Measurements from ENCODE around the gene MYMK.

MYMK gene

GRCh38 chr9:133485531-133486260, 39.1 kb downstream of the MYMK start:
- DNase-seq (ENCODE audit: low spot score), result no peak

- no peak for DNase-seq (ENCODE audit: low spot score)
These were observed 39.9 kb downstream of the MYMK start for GRCh38 chr9:133484671-133485437.

GRCh38 chr9:133483611-133484010, 41.1 kb downstream of the MYMK start:
- DNase-seq (ENCODE audit: low spot score), result no peak

- peak; percentile 78 for DNase-seq (ENCODE audit: low spot score)
These were observed 45.7 kb downstream of the MYMK start, which contains the start of gene SLC2A6 for GRCh38 chr9:133478851-133479711. Gene SLC2A6 (minus strand): TSS chr9:133479099. CDS start chr9:133479059, 40 bp downstream.

- DNase-seq (ENCODE audit: low spot score), result no peak
These were observed 46.5 kb downstream of the MYMK start for GRCh38 chr9:133477992-133478850.

GRCh38 chr9:133477461-133477860, 47.3 kb downstream of the MYMK start:
- no peak for DNase-seq (ENCODE audit: low spot score)

GRCh38 chr9:133476941-133477340, 47.8 kb downstream of the MYMK start:
- DNase-seq (ENCODE audit: low spot score), result no peak

- DNase-seq (ENCODE audit: low spot score), result no peak
These were observed 48.5 kb downstream of the MYMK start for GRCh38 chr9:133476036-133476931.

- DNase-seq (ENCODE audit: low spot score), result no peak
These were observed 49.3 kb downstream of the MYMK start for GRCh38 chr9:133475292-133476012.

- DNase-seq (ENCODE audit: low spot score), result no peak
These were observed 49.9 kb downstream of the MYMK start for GRCh38 chr9:133474853-133475252.

GRCh38 chr9:133474215-133474614, 50.5 kb downstream of the MYMK start:
- DNase-seq (ENCODE audit: low spot score), result no peak

- no peak for DNase-seq (ENCODE audit: low spot score)
These were observed 51.0 kb downstream of the MYMK start for GRCh38 chr9:133473743-133474142.

- no peak for DNase-seq (ENCODE audit: low spot score)
These were observed 51.9 kb downstream of the MYMK start for GRCh38 chr9:133472753-133473378.

- DNase-seq (ENCODE audit: low spot score), result no peak
These were observed 52.5 kb downstream of the MYMK start for GRCh38 chr9:133472277-133472645.

- no peak for DNase-seq (ENCODE audit: low spot score)
These were observed 53.0 kb downstream of the MYMK start for GRCh38 chr9:133471551-133472276.

GRCh38 chr9:133470988-133471387, 53.8 kb downstream of the MYMK start:
- no peak for DNase-seq (ENCODE audit: low spot score)

- no peak for DNase-seq (ENCODE audit: low spot score)
These were observed 54.3 kb downstream of the MYMK start for GRCh38 chr9:133470427-133470924.

GRCh38 chr9:133468777-133469421, 55.9 kb downstream of the MYMK start:
- DNase-seq (ENCODE audit: low spot score), result no peak

All from CD4-positive, alpha-beta T cell treated with Interleukin-2 at 100 ng/mL for 4 hours (primary cell).